HG03354 (cell line): ENCODE measurements around the gene PLXNA2.

Source experiments
- ATAC-seq: cut with Tn5 transposase; IDR thresholded peaks from one replicate; pipeline ENCODE4 v1.9.1; 2021; ENCODE audit warnings: mild to moderate bottlenecking; ENCODE audit not compliant: unreplicated experiment, poor library complexity, severe bottlenecking

Gene PLXNA2

DNA sequence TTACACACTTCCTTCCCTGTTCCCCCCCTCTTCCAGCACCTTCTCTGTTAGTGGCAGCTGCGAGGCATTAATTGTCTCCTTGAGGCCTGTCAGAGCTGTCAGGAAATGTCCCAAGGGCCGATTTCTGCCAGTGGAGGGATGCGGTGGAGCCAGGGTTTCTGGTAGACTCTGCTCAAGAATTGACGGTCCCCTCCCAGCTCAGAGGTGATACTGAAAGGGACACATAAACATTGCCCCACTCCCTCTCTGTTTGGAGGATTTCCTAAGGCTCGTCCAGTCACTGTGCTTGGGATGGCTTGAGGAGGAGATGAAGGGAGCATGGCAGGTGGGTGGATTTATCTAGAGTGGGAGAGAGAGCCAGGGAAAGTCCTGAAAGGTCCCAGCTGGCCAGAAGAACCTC, 271.8 kb downstream of the PLXNA2 start:
- no peak for ATAC-seq
